Measurements from ENCODE around the gene VRK1.
A peak's percentile ranks its signal among the peaks of the same experiment; 100 is the strongest.

Gene VRK1

DNA sequence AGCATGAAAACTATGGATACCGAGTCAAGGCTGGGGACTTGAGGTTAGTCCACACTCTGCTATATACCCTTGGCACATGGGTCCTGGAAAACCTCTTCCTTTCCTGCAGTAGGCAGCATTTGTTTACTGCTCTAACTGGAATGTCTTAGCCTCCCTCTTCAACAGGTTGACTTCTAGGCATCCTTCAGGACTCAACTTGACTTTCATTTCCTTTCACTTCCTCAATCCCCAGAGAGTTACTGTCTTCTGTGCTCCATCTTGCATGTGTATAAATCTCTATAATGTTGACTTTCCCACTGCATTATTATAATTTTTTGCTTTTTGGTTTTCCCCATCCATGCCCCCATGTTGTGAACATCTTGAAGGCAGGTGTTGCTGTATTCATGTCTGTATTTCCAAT lies 107.9 kb downstream of the VRK1 start:
- no peaks in the 10 kb centered on the region for H3K4me1 Mint-ChIP-seq
- no peak overlapping the region for H3K27ac Mint-ChIP-seq
- DNase-seq: no peak
- no peaks in the 10 kb centered on the region for H3K27me3 Mint-ChIP-seq
- H3K9me3 Mint-ChIP-seq: peaks cover 6 to 22% of the 10 kb centered on the region in 2 donors
- ATAC-seq: no peak
- no peak overlapping the region for H3K4me3 Mint-ChIP-seq

GRCh38 chr14:96905825-96906224 lies 108.6 kb downstream of the VRK1 start:
- Mint-ChIP-seq H3K4me1 (peaks cover 5% of the 10 kb centered on the region), H3K27me3 (no peaks in the 10 kb centered on the region), H3K4me3 (no peak overlapping the region), H3K27ac (no peak overlapping the region), H3K9me3 (peaks cover 6 to 28% of the 10 kb centered on the region in 2 donors)
- ATAC-seq (no peak), DNase-seq (no peak)

DNA sequence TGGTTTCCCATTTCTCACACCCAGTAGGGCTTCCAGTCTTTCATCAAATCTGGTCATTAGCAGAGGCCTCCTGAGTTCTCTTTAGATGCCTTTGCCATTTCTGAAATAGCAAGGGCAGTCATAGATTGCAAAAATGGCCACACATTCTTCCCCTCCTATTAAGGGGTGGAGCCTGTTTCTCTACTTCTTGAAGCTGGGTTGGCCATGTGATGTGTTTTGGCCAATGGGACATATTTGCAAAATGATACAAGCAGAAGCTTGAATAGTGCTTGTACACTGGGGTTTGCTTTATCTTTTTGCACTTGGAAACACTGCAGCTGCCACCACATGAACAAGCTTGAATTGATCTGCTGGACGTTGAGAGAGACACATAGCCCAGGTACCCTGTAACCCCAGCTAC lies 109.3 kb downstream of the VRK1 start:
- no peak overlapping the region for H3K4me3 Mint-ChIP-seq
- H3K27me3 Mint-ChIP-seq: no peaks in the 10 kb centered on the region
- no peak overlapping the region for H3K27ac Mint-ChIP-seq
- peaks cover 6 to 28% of the 10 kb centered on the region in 2 donors for H3K9me3 Mint-ChIP-seq
- DNase-seq (no peak), ATAC-seq (no peak)
- H3K4me1 Mint-ChIP-seq: peaks cover 8% of the 10 kb centered on the region

GRCh38 chr14:96909841-96910364 lies 112.7 kb downstream of the VRK1 start:
- Mint-ChIP-seq H3K4me3 (no peak overlapping the region), H3K27me3 (no peaks in the 10 kb centered on the region), H3K27ac (no peak overlapping the region), H3K9me3 (peaks cover 6 to 29% of the 10 kb centered on the region in 2 donors), H3K4me1 (peaks cover 22% of the 10 kb centered on the region)
- DNase-seq (no peak), ATAC-seq (no peak)

GRCh38 chr14:96911499-96912149 lies 114.4 kb downstream of the VRK1 start:
- Mint-ChIP-seq H3K27me3 (no peaks in the 10 kb centered on the region), H3K27ac (peak overlapping the region in 1 of 2 donors; percentile 27), H3K4me1 (peaks cover 22% of the 10 kb centered on the region), H3K9me3 (peaks cover 6 to 34% of the 10 kb centered on the region in 2 donors), H3K4me3 (no peak overlapping the region)
- DNase-seq (no peak), ATAC-seq (no peak)

GRCh38 chr14:96914571-96915128 lies 117.5 kb downstream of the VRK1 start:
- H3K4me1 Mint-ChIP-seq: peaks cover 22% of the 10 kb centered on the region
- no peak overlapping the region for H3K27ac Mint-ChIP-seq
- H3K9me3 Mint-ChIP-seq: peaks cover 0 to 16% of the 10 kb centered on the region in 2 donors
- no peaks in the 10 kb centered on the region for H3K27me3 Mint-ChIP-seq
- no peak overlapping the region for H3K4me3 Mint-ChIP-seq
- ATAC-seq: no peak
- no peak for DNase-seq

- H3K9me3 Mint-ChIP-seq: peaks cover under 1 to 8% of the 10 kb centered on the region in 2 donors
- H3K27me3 Mint-ChIP-seq: no peaks in the 10 kb centered on the region
- no peak overlapping the region for H3K4me3 Mint-ChIP-seq
- ATAC-seq: no peak
- DNase-seq: no peak
- peaks cover 20% of the 10 kb centered on the region for H3K4me1 Mint-ChIP-seq
- no peak overlapping the region for H3K27ac Mint-ChIP-seq
These were observed 118.3 kb downstream of the VRK1 start for GRCh38 chr14:96915478-96915877.

DNA sequence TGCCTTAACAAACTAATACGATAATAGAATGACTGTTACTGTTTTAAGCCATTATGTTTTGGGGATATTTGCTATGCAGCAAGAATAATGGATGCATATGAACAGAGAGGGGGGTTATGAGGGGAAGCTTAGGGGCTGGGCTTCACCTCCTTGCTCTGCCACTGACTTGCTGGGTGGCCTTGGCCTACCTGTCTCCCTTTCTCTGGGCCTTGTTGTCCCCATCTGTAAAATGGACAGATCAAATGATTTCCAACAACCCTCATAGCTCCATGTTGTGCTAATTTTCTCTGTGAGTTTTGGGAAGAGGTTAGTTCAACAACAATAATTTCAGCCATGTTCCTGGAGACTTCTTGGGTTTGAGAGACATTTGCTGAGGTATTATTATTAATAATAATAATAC lies 119.6 kb downstream of the VRK1 start:
- ATAC-seq (no peak), DNase-seq (no peak)
- Mint-ChIP-seq H3K4me1 (peaks cover 11% of the 10 kb centered on the region), H3K27ac (no peak overlapping the region), H3K27me3 (no peaks in the 10 kb centered on the region), H3K9me3 (peaks cover 6 to 17% of the 10 kb centered on the region in 2 donors), H3K4me3 (no peak overlapping the region)

- Mint-ChIP-seq H3K27ac (no peak overlapping the region), H3K4me3 (no peak overlapping the region), H3K4me1 (peaks cover 4% of the 10 kb centered on the region), H3K9me3 (peaks cover 8 to 25% of the 10 kb centered on the region in 2 donors), H3K27me3 (no peaks in the 10 kb centered on the region)
- no peak for DNase-seq
- no peak for ATAC-seq
These were observed 120.3 kb downstream of the VRK1 start for GRCh38 chr14:96917442-96917963.

GRCh38 chr14:96920023-96920422 lies 122.8 kb downstream of the VRK1 start:
- Mint-ChIP-seq H3K4me1 (no peaks in the 10 kb centered on the region), H3K9me3 (peaks cover 9 to 31% of the 10 kb centered on the region in 2 donors), H3K4me3 (no peak overlapping the region), H3K27ac (no peak overlapping the region), H3K27me3 (no peaks in the 10 kb centered on the region)
- DNase-seq: no peak
- ATAC-seq: no peak

DNA sequence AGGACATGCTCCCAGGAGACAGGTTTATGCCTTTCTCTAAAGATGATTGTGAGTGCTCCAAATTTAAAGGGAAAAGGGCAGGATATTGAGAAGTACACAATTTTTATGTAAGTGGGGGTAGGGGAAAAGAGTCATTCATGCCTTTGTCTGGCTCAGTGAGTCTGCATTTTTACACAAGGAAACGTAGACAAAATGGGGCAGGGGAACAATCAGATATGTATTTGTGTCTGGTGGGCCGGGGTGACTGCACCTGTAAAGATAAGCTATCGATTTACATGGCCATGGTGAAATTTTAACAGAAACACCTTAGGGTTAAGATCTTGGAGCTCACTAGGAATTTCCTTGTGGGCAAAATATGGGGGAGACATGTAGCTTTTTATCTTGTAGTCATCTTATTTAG lies 123.6 kb downstream of the VRK1 start:
- Mint-ChIP-seq H3K4me1 (no peaks in the 10 kb centered on the region), H3K27me3 (no peaks in the 10 kb centered on the region), H3K9me3 (peaks cover 9 to 27% of the 10 kb centered on the region in 2 donors), H3K4me3 (no peak overlapping the region), H3K27ac (no peak overlapping the region)
- no peak for DNase-seq
- no peak for ATAC-seq

- no peak for DNase-seq
- Mint-ChIP-seq H3K4me1 (no peaks in the 10 kb centered on the region), H3K4me3 (no peak overlapping the region), H3K27ac (no peak overlapping the region), H3K9me3 (peaks cover 9 to 27% of the 10 kb centered on the region in 2 donors), H3K27me3 (no peaks in the 10 kb centered on the region)
- no peak for ATAC-seq
These were observed 125.8 kb downstream of the VRK1 start for GRCh38 chr14:96922986-96923385.

GRCh38 chr14:96925422-96925821 lies 128.2 kb downstream of the VRK1 start:
- H3K27ac Mint-ChIP-seq: no peak overlapping the region
- H3K4me3 Mint-ChIP-seq: no peak overlapping the region
- no peak for DNase-seq
- H3K4me1 Mint-ChIP-seq: no peaks in the 10 kb centered on the region
- H3K27me3 Mint-ChIP-seq: no peaks in the 10 kb centered on the region
- peaks cover 9 to 34% of the 10 kb centered on the region in 2 donors for H3K9me3 Mint-ChIP-seq
- ATAC-seq: no peak

DNA sequence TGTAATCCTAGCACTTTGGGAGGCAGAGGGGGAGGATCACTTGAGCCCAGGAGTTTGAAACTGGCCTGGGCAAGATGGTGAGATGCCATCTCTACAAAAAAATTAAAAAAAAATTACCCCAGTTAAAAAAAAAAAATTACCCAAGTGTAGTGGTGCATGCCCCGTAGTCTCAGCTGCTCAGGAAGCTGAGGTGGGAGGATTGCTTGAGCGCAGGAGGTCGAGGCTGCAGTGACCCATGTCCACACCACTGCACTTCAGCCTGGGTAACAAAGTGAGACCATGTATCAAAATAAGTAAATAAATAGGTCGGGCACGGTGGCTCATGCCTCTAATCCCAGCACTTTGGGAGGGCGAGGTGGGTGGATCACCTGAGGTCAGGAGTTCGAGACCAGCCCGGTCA lies 128.8 kb downstream of the VRK1 start:
- ATAC-seq: no peak
- DNase-seq: no peak

GRCh38 chr14:96928779-96929380 lies 131.7 kb downstream of the VRK1 start:
- Mint-ChIP-seq H3K27ac (no peak overlapping the region), H3K4me1 (no peaks in the 10 kb centered on the region), H3K4me3 (no peak overlapping the region), H3K27me3 (no peaks in the 10 kb centered on the region), H3K9me3 (peaks cover 0 to 7% of the 10 kb centered on the region in 2 donors)
- DNase-seq (no peak), ATAC-seq (no peak)

More for the DNA sequence above, 128.8 kb downstream of the VRK1 start:
- Mint-ChIP-seq H3K9me3 (peaks cover 3 to 28% of the 10 kb centered on the region in 2 donors), H3K4me1 (no peaks in the 10 kb centered on the region), H3K27ac (no peak overlapping the region), H3K4me3 (no peak overlapping the region), H3K27me3 (no peaks in the 10 kb centered on the region)

- peaks cover 0 to 7% of the 10 kb centered on the region in 2 donors for H3K9me3 Mint-ChIP-seq
- DNase-seq: no peak
- no peaks in the 10 kb centered on the region for H3K4me1 Mint-ChIP-seq
- H3K27me3 Mint-ChIP-seq: no peaks in the 10 kb centered on the region
- no peak overlapping the region for H3K4me3 Mint-ChIP-seq
- no peak for ATAC-seq
- H3K27ac Mint-ChIP-seq: no peak overlapping the region
These were observed 132.8 kb downstream of the VRK1 start for GRCh38 chr14:96929950-96930349.
